Stomach (tissue), 9 donors: ENCODE measurements around the gene INAVA. TPM values are rescaled to one million over a fixed set of nuclear protein-coding genes. Genes with fewer than 3 reads are reported as not detected.

Source experiments
- DNase-seq, 2 donors: peaks; one replicate each; pipeline versions ENCODE4 v3.0.0 to v3.0.0-alpha.2; 2013 to 2019
- H3K27ac ChIP-seq, 5 donors: fragments of 200-600 bp in 4 of 5; sonication (generic) in 4 of 5; one replicate each; pipeline ENCODE4 v1.5.1; 2013 to 2019; ENCODE audit warnings: mild to moderate bottlenecking in 1 of 5, moderate library complexity in 1 of 5
- H3K27me3 ChIP-seq, 3 donors: fragments of 200-600 bp; sonication (generic); one replicate each; pipeline ENCODE4 v1.5.1; 2017 to 2019; ENCODE audit warnings: mixed run types in 1 of 3
- H3K36me3 ChIP-seq, 4 donors: fragments of 200-600 bp; sonication (generic); 1 replicate in 3 of 4; 2 replicates in 1 of 4; pipeline ENCODE4 v1.5.1; 2016 to 2019
- H3K4me1 ChIP-seq, 4 donors: fragments of 200-600 bp; sonication (generic); one replicate each; pipeline ENCODE4 v1.5.1; 2016 to 2019
- H3K4me3 ChIP-seq, 4 donors: fragments of 200-600 bp; sonication (generic) in 3 of 4; one replicate each; pipeline ENCODE4 v1.5.1; 2016 to 2019; ENCODE audit warnings: mild to moderate bottlenecking in 1 of 4
- H3K9me3 ChIP-seq, 4 donors: fragments of 200-600 bp; sonication (generic); one replicate each; pipeline ENCODE4 v1.5.1; 2016 to 2019
- EP300 ChIP-seq: sonication (generic); formaldehyde crosslinking; IDR thresholded peaks from one replicate; pipeline ENCODE4 v1.6.1; 2017; ENCODE audit warnings: antibody characterized with exemption
- POLR2A ChIP-seq, 4 donors: fragments of 450-650 bp; IDR thresholded peaks; one replicate each; pipeline ENCODE4 v1.6.1; 2016; ENCODE audit warnings: antibody characterized with exemption in 4 of 4, control low read depth in 2 of 4, mild to moderate bottlenecking in 1 of 4, moderate library complexity in 1 of 4
- POLR2AphosphoS5 ChIP-seq, 3 donors: sonication (generic); formaldehyde crosslinking; IDR thresholded peaks; one replicate each; pipeline ENCODE4 v1.6.1; 2016; ENCODE audit warnings: antibody characterized with exemption in 3 of 3
- WGBS, 5 donors: extraction: QIAGEN DNeasy Blood & Tissue Kit in 3 of 5; methylation state at CpG; one replicate each; pipeline versions ENCODE4 v1.1.5 to v1.1.7; 2013 to 2018; 5-methylcytosine and 5-hydroxymethylcytosine counted together
- intact Hi-C: fragments of 100-400 bp; cut with DNase I; formaldehyde crosslinking; loops from one replicate; pipeline ENCODE4 v1.15.1; 2023; ENCODE audit warnings: low total_unique reads
- polyA plus RNA-seq, 3 donors: library from polyadenylated mRNA; stranded (reverse); fragments of 200-250 nt; gene quantifications; one replicate each; pipeline ENCODE4 v1.2.3, GENCODE V29; 2013
- total RNA-seq, 5 donors: library from RNA; depleted of rRNA; stranded (reverse); fragments of >200 nt; gene quantifications; one replicate each; pipeline versions ENCODE4 v1.1.0 to v1.2.3, GENCODE V29; 2014 to 2016
- TF ChIP-seq, protein P1 (sequence below), 7 experiments: fragments of 450-650 bp in 4 of 7; fragments of 200-600 bp in 3 of 7; sonication (generic) in 3 of 7; IDR thresholded peaks; one replicate each; pipeline ENCODE4 v1.5.1; 2016 to 2019; ENCODE audit warnings: antibody characterized with exemption in 7 of 7, control low read depth in 2 of 7, mild to moderate bottlenecking in 1 of 7
- donor health status: healthy with polysubstance abuse.
- donor health status: Bipolar disorder and iron deficiency.
- donor health status: healthy.

INAVA gene
- total and polyA plus RNA-seq, 8 donors: 11.3 to 184 (median 71.4) TPM

GRCh38 chr1:200886594-200886993 is 8.1 kb upstream of the INAVA start:
- H3K36me3 ChIP-seq: no peaks in the 10 kb centered on the region
- intact Hi-C loops: no loop called here
- H3K9me3 ChIP-seq: no peaks in the 10 kb centered on the region
- H3K4me1 ChIP-seq: peaks cover 8 to 19% (median 13%) of the 10 kb centered on the region in 4 donors
- peak overlapping the region in 2 of 5 donors; percentile 44 to 47 for H3K27ac ChIP-seq
- H3K4me3 ChIP-seq: no peak overlapping the region
- peaks cover 0 to 37% (median 11%) of the 10 kb centered on the region in 3 donors for H3K27me3 ChIP-seq
- no peak for DNase-seq
- TF ChIP-seq POLR2AphosphoS5 (IDR thresholded peaks at IDR 0.05) (no peak), POLR2A (IDR thresholded peaks at IDR 0.05) (no peak), EP300 (no peak)
- TF ChIP-seq, protein P1, sequence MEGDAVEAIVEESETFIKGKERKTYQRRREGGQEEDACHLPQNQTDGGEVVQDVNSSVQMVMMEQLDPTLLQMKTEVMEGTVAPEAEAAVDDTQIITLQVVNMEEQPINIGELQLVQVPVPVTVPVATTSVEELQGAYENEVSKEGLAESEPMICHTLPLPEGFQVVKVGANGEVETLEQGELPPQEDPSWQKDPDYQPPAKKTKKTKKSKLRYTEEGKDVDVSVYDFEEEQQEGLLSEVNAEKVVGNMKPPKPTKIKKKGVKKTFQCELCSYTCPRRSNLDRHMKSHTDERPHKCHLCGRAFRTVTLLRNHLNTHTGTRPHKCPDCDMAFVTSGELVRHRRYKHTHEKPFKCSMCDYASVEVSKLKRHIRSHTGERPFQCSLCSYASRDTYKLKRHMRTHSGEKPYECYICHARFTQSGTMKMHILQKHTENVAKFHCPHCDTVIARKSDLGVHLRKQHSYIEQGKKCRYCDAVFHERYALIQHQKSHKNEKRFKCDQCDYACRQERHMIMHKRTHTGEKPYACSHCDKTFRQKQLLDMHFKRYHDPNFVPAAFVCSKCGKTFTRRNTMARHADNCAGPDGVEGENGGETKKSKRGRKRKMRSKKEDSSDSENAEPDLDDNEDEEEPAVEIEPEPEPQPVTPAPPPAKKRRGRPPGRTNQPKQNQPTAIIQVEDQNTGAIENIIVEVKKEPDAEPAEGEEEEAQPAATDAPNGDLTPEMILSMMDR (IDR thresholded peaks at IDR 0.05): no peak
- 84 to 91% (median 90%) methylated on average over 2 of the region's 2 CpGs for WGBS, 5 donors

DNA sequence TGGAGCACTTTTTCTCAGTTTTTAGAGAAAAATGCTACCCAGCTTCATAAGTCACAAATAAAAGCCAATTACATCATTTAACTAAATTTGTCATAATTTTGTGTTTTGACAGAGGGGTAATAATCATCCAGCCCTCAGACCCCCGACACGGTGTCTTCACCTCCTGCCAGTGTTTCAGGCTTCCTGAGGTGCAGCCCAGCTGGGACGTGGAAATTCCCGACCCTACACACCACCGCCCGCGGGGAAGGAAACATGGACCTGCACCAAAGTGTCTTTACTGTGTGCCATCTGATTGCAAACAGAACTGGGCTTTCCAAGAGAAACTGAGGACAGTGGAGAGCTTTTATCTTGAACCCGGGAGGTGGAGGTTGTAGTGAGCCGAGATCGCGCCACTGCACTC is 7.7 kb upstream of the INAVA start:
- intact Hi-C loops: no loop called here
- 64 to 74% (median 68%) methylated on average over 11 of the region's 11 CpGs for WGBS, 5 donors
- Histone ChIP-seq H3K27me3 (peaks cover 0 to 41% (median 13%) of the 10 kb centered on the region in 3 donors), H3K9me3 (no peaks in the 10 kb centered on the region), H3K36me3 (no peaks in the 10 kb centered on the region), H3K27ac (peak overlapping the region in 4 of 5 donors; percentile 7 to 47 (median 35)), H3K4me3 (peak overlapping the region in 2 of 4 donors; percentile 9 to 28), H3K4me1 (peaks cover 11 to 24% (median 17%) of the 10 kb centered on the region in 4 donors)
- DNase-seq: no peak
- no peak for TF ChIP-seq POLR2A (IDR thresholded peaks at IDR 0.05)

DNA sequence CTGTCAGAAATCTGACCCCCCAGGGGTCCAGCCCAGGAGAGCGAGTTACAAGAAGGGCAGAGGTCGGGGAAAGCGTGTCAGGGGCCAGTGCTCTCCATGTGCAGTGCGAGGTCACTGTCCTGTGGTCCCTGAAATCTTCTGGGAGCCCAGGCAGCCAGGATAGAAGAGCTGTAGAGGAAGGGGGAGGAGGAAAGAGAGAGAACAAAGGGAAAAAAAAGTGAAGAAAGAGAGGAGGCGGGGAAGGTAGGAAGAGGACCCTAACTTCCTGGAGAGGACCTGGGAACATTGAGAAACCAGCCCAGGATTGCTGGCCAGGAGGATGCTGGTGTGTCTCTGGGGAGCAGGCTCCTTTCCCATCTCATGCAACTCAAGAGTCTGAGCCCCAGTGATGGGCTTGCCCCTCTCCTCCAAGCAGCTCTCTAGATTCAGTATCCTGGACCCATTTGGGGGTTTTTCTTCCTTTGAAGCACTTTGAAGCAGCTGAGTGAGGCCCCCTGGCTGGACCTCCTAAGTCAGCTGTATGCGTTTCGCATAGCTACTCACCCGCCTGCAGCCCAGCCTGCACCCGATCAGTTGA is 6.8 kb upstream of the INAVA start:
- intact Hi-C loops: no loop called here
- TF ChIP-seq EP300 (no peak), POLR2AphosphoS5 (IDR thresholded peaks at IDR 0.05) (no peak), POLR2A (IDR thresholded peaks at IDR 0.05) (no peak)
- TF ChIP-seq, protein P1 (IDR thresholded peaks at IDR 0.05): no peak
- peaks cover 0 to 42% (median 13%) of the 10 kb centered on the region in 3 donors for H3K27me3 ChIP-seq

GRCh38 chr1:200888349-200888838 is 6.3 kb upstream of the INAVA start:
- TF ChIP-seq EP300 (no peak), POLR2AphosphoS5 (IDR thresholded peaks at IDR 0.05) (peak in 2 of 3 donors; percentile 10 to 17), POLR2A (IDR thresholded peaks at IDR 0.05) (no peak)
- TF ChIP-seq, protein P1 (IDR thresholded peaks at IDR 0.05): no peak
- WGBS, 5 donors: 61 to 91% (median 73%) methylated on average over 6 to 7 of the region's 7 CpGs
- Histone ChIP-seq H3K4me3 (peak overlapping the region in 1 of 4 donors; percentile 28), H3K27ac (peak overlapping the region in 1 of 5 donors; percentile 47), H3K4me1 (peaks cover 15 to 32% (median 21%) of the 10 kb centered on the region in 4 donors), H3K36me3 (no peaks in the 10 kb centered on the region), H3K9me3 (no peaks in the 10 kb centered on the region), H3K27me3 (peaks cover 0 to 42% (median 13%) of the 10 kb centered on the region in 3 donors)
- DNase-seq: peak in 1 of 2 donors; percentile 52
- intact Hi-C loops: no loop called here

More for the DNA sequence above, 6.8 kb upstream of the INAVA start:
- no peak for DNase-seq
- Histone ChIP-seq H3K27ac (peak overlapping the region in 4 of 5 donors; percentile 7 to 47 (median 35)), H3K4me1 (peaks cover 15 to 32% (median 21%) of the 10 kb centered on the region in 4 donors), H3K4me3 (peak overlapping the region in 1 of 4 donors; percentile 28), H3K9me3 (no peaks in the 10 kb centered on the region), H3K36me3 (no peaks in the 10 kb centered on the region)
- 75 to 85% (median 84%) methylated on average over 9 of the region's 9 CpGs for WGBS, 5 donors

GRCh38 chr1:200889571-200889970 is 5.1 kb upstream of the INAVA start:
- peaks cover 0 to 42% (median 13%) of the 10 kb centered on the region in 3 donors for H3K27me3 ChIP-seq
- intact Hi-C loops: no loop called here
- no peaks in the 10 kb centered on the region for H3K36me3 ChIP-seq
- DNase-seq: no peak
- 86 to 100% (median 92%) methylated on average over 2 of the region's 2 CpGs for WGBS, 5 donors
- H3K9me3 ChIP-seq: no peaks in the 10 kb centered on the region
- H3K4me3 ChIP-seq: no peak overlapping the region
- TF ChIP-seq EP300: no peak
- TF ChIP-seq POLR2AphosphoS5 (IDR thresholded peaks at IDR 0.05): no peak
- TF ChIP-seq, protein P1 (IDR thresholded peaks at IDR 0.05): no peak
- TF ChIP-seq POLR2A (IDR thresholded peaks at IDR 0.05): no peak
- no peak overlapping the region for H3K27ac ChIP-seq
- peaks cover 15 to 36% (median 21%) of the 10 kb centered on the region in 4 donors for H3K4me1 ChIP-seq
